HG03025 (cell line): ENCODE measurements around the gene DOP1B.
"Not testable (repeated sequence)": the region's sequence is repeated elsewhere in the genome, so short reads cannot be mapped to it uniquely, and the experiment has no call there.

ENCODE experiments used
- ATAC-seq: cut with Tn5 transposase; IDR thresholded peaks from one replicate; pipeline ENCODE4 v1.9.1; 2021; ENCODE audit warnings: mild to moderate bottlenecking, moderate library complexity; ENCODE audit not compliant: unreplicated experiment, low FRiP score

Gene DOP1B

DNA sequence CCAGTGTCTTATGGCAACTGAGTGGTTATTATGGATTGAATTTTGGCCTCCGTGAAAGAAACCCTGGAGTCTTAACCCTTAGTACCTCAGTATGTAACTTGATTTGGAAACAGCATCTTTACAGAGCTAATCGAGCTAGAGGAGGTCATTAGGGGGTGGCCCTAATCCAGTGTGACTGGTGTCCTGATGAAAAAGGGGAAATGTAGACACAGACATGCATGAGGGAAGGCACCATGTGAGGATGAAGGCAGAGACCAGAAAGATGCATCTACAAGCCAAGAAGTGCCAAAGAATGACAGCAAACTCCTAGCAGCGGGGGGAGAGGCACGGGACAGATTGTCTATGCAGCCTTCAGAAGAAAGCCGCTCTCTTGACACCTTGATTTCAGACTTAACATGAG, 14.7 kb downstream of the DOP1B start:
- ATAC-seq: no peak

- ATAC-seq: no peak
Measured at GRCh38 chr21:36171741-36172331, 15.2 kb downstream of the DOP1B start.

GRCh38 chr21:36174780-36175179, 18.2 kb downstream of the DOP1B start:
- ATAC-seq: no peak

GRCh38 chr21:36175771-36176565, 19.3 kb downstream of the DOP1B start:
- no peak for ATAC-seq

- no peak for ATAC-seq
Measured at GRCh38 chr21:36178349-36178748, 21.7 kb downstream of the DOP1B start.

DNA sequence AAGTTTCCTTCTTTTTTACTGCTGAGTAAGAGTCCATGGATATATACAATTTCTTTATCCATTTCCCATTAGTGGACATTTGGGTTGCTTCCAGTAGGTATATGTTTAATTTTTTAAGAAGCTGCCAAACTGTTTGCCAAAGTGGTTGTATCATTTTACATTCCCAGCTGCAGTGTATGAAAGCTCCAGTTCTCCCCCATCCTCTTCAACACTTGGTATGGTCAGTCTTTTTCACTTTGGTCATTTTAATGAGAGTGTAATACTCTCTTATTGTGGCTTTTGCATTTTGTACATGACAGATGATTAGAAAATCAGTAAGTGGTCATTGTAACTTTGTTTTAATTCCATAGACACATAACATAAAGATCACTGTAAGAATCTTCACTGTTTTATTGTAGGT, 22.5 kb downstream of the DOP1B start:
- ATAC-seq: no peak

DNA sequence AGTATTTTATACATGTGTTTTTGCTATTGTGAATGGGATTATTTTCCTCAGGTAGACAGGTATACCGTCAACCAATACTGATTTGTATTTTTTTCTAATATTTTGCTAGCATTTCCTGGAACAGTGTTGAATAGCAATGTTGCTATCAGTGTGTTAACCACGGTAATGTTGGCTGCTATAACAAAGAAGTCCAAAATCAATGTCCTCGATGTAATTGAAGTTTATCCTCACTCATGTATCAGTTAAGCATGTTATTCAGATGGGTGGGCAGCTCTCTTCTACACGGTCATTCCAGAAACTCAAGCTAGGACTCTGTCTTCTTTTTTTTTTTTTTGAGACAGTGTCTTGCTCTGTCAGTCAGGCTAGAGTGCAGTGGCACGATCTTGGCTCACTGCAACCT, 24.3 kb downstream of the DOP1B start:
- no peak for ATAC-seq

DNA sequence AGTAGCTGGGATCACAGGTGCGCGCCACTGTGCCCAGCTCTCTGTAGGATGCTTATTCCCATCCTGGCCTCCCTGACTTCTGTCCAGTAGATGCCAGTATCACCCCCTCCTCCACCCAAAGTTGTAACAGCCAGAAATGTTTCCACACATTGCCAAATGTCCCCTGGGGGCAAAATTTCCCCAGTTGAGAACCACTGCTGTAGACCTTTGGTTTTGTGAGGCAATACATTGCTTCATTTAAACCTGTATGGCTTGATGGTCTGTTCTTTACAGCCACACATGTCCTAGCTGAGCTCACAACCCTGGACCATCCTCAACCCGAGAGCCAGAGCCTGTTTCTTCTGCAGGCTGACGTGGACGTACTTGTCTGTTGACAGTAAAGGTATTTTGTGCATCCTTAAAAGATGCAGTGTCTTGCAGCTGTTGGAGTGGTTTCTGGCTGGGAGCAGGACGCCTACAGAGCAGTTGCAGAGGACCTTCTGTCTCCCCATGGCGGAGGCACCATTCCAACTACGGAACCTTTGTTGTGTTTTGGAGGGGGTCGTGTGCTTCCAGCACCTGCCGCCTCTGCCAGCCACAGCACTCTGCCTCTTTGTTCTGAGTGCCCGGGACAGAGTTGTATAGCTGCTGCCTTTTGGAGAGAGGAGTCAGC, 26.6 kb downstream of the DOP1B start:
- no peak for ATAC-seq

DNA sequence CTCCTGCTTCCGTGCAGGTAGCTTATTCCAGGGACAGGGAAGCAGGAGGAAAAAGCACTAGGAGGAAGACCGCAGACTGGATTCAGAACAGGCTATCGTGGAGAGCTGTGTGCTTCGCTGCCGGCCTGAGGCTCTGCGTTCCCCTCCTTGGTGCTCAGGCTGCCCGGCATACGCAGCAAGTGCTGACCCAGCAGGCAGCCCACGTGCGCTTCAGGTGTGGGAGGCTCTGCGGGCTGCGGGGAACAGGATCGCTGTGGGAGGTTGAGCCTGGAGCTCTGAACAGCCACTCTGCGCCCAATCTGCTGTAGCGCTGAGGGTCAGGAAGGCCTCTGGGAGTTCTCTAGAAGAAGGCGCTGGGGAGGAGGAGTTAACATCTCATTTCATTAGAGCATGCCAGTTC, 27.9 kb downstream of the DOP1B start:
- no peak for ATAC-seq

- no peak for ATAC-seq
Measured at GRCh38 chr21:36185523-36185922, 28.9 kb downstream of the DOP1B start.

- no peak for ATAC-seq
Measured at GRCh38 chr21:36186081-36186480, 29.5 kb downstream of the DOP1B start.

DNA sequence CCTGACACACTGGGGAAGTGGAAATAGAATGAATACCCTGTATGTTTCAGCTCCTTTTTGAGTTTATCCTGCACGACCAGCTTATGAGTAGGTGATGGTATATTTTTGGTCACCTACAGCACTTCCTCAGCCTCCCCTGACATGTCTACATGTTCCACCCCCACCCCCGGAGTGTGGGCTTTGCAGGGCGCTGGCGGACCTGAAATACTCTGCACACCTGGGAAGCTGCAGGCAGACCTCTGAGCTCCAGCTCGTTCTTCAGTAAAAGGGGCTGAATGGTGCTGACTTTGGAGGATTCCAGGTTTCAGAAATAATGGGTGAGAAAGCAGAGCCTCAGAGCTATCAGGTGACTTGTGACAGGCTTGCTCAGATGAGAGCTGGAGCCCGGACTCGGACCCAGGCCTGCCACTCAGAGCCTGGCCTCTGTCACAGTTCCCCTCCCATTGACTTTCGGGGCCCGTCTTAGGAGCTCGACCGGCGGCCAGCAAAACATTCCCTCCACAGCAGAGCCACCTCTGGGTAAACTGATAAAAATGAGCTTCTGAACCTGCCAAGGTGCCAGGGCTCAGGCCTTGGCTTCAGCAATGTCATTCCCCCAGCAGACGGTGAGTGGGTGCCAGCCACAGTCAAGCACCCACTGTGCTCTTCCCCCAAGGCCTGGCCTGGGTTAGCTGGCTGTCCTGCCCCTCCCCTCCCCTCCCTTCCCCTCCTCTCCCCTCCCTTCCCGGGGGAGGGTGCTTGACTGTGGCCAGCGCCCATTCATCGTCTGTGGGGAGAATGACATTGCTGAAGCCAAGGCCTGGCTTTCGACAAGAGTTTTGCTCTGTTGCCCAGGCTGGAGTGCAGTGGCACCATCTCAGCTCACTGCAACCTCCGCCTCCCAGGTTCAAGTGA, 30.1 kb downstream of the DOP1B start:
- no peak for ATAC-seq

- no peak for ATAC-seq
Measured at GRCh38 chr21:36188081-36188681, 31.6 kb downstream of the DOP1B start.

- no peak for ATAC-seq
Measured at GRCh38 chr21:36188937-36189336, 32.3 kb downstream of the DOP1B start.

GRCh38 chr21:36190736-36191135, 34.1 kb downstream of the DOP1B start:
- no peak for ATAC-seq

DNA sequence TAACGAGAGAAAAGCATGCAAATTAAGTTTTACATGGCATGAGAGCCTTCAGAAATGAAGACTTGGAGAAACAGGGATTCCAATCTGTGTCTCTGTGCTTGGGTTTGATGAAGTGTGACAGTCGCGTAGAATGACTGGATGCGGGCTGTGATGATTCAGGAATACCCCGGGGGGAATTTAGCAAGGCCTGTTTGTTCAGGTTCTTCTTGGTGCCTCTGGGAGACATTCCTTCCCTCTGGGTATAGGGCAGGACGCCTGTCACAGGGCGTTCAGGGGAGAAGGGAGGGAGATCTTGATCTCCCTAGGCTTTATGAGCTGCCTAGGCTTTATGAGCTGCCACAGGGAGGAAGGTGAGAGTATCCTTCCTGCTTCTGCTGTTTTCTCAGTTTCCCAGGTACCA, 36.6 kb downstream of the DOP1B start:
- no peak for ATAC-seq

- no peak for ATAC-seq
Measured at GRCh38 chr21:36194024-36194423, 37.4 kb downstream of the DOP1B start.

DNA sequence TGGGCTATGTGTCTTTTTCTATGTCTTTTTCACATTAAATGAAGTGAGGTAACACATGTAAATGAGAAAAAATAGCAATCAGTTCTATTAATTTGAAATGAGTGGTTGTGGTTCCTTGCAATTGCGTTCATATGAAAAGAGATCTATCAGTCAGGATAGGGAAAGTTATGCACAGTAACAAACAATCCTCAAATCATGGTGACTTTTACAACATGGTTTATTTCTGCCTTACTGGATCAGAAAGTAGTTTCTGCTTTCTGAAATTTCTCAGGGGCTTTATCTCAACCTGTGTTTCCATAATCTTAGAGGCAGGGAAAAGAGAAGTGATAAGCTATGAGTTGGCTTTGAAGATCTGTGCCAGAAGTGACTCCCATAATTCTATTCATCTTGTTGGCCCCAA, 39.0 kb downstream of the DOP1B start:
- no peak for ATAC-seq

GRCh38 chr21:36199021-36199420, 42.4 kb downstream of the DOP1B start:
- ATAC-seq: no peak

- ATAC-seq: not testable (repeated sequence)
Measured at GRCh38 chr21:36199575-36199974, 43.0 kb downstream of the DOP1B start.
